Mesendoderm (in vitro differentiated cells): Measurements from ENCODE around the gene COA1.
"Not testable (repeated sequence)": the region's sequence is repeated elsewhere in the genome, so short reads cannot be mapped to it uniquely, and the experiment has no call there.

Source experiments
- DNase-seq: peaks from one replicate; pipeline ENCODE4 v3.0.0; 2013
- H2AK5ac ChIP-seq: 2 replicates; pipeline ENCODE4 v1.6.1; 2013; ENCODE audit warnings: low read length, inconsistent platforms
- H2BK120ac ChIP-seq: 2 replicates; pipeline ENCODE4 v1.6.1; 2013; ENCODE audit warnings: low read depth, mild to moderate bottlenecking, low read length, moderate library complexity, mixed read lengths
- H2BK15ac ChIP-seq: replicated peaks from 2 replicates; pipeline ENCODE4 v1.6.1; 2013; ENCODE audit warnings: low read depth, mild to moderate bottlenecking, moderate library complexity
- H2BK5ac ChIP-seq: 2 replicates; pipeline ENCODE4 v1.6.1; 2013; ENCODE audit warnings: low read length, inconsistent platforms
- H3K18ac ChIP-seq: 2 replicates; pipeline ENCODE4 v1.6.1; 2013; ENCODE audit warnings: mild to moderate bottlenecking, low read length, mixed read lengths
- H3K23ac ChIP-seq: one replicate; pipeline ENCODE4 v1.6.1; 2013; ENCODE audit warnings: low read length
- H3K27ac ChIP-seq: 2 replicates; pipeline ENCODE4 v1.5.1; 2013; ENCODE audit warnings: low read depth, mild to moderate bottlenecking, inconsistent platforms, low read length, moderate library complexity
- H3K27me3 ChIP-seq: 2 replicates; pipeline ENCODE4 v1.6.1; 2013; ENCODE audit warnings: low read length, control low read depth, mild to moderate bottlenecking, inconsistent platforms; ENCODE audit not compliant: insufficient read depth, poor library complexity
- H3K36me3 ChIP-seq: 2 replicates; pipeline ENCODE4 v1.6.1; 2013; ENCODE audit warnings: low read length, inconsistent platforms; ENCODE audit not compliant: control insufficient read depth, insufficient read depth
- H3K4ac ChIP-seq: one replicate; pipeline ENCODE4 v1.6.1; 2013; ENCODE audit warnings: low read depth, mild to moderate bottlenecking, low read length, moderate library complexity
- H3K4me1 ChIP-seq: 2 replicates; pipeline ENCODE4 v1.6.1; 2013; ENCODE audit warnings: low read depth, low read length, inconsistent platforms; ENCODE audit not compliant: control insufficient read depth
- H3K4me2 ChIP-seq: 2 replicates; pipeline ENCODE4 v1.6.1; 2013; ENCODE audit warnings: low read length
- H3K4me3 ChIP-seq: 2 replicates; pipeline ENCODE4 v1.5.1; 2013; ENCODE audit warnings: mild to moderate bottlenecking, low read length
- H3K56ac ChIP-seq: one replicate; pipeline ENCODE4 v1.6.1; 2013; ENCODE audit warnings: low read length
- H3K79me1 ChIP-seq: 2 replicates; pipeline ENCODE4 v1.6.1; 2013; ENCODE audit warnings: low read length, inconsistent platforms
- H3K79me2 ChIP-seq: 2 replicates; pipeline ENCODE4 v1.6.1; 2013; ENCODE audit warnings: mild to moderate bottlenecking, low read length; ENCODE audit not compliant: control insufficient read depth, insufficient read depth
- H3K9ac ChIP-seq: 2 replicates; pipeline ENCODE4 v1.6.1; 2013; ENCODE audit warnings: low read length, inconsistent platforms
- H4K5ac ChIP-seq: one replicate; pipeline ENCODE4 v1.6.1; 2013; ENCODE audit warnings: low read length
- H4K8ac ChIP-seq: one replicate; pipeline ENCODE4 v1.6.1; 2013; ENCODE audit warnings: low read depth, mild to moderate bottlenecking, control low read depth, low read length, moderate library complexity
- WGBS: extraction: QIAGEN DNeasy Blood & Tissue Kit; methylation state at CpG from one replicate; pipeline ENCODE4 v1.1.7; 2013; ENCODE audit warnings: low lambda C conversion rate, missing lambda C conversion rate; ENCODE audit not compliant: insufficient coverage; ENCODE audit errors: extremely low coverage; 5-methylcytosine and 5-hydroxymethylcytosine counted together

Gene COA1

GRCh38 chr7:43631559-43631958, 97.8 kb downstream of the COA1 start:
- no peak overlapping the region for H3K4me3 ChIP-seq
- peaks cover 5% of the 10 kb centered on the region for H3K36me3 ChIP-seq
- H3K23ac ChIP-seq = no peak overlapping the region
- no peak overlapping the region for H2BK15ac ChIP-seq
- H2BK5ac ChIP-seq = no peak overlapping the region
- no peak for DNase-seq
- no peak overlapping the region for H3K4ac ChIP-seq
- no peak overlapping the region for H3K56ac ChIP-seq
- no peak overlapping the region for H3K9ac ChIP-seq
- H2AK5ac ChIP-seq = no peak overlapping the region
- H3K4me1 ChIP-seq = no peaks in the 10 kb centered on the region
- no peak overlapping the region for H2BK120ac ChIP-seq
- no peak overlapping the region for H3K27ac ChIP-seq
- H3K4me2 ChIP-seq = no peak overlapping the region
- H3K27me3 ChIP-seq = no peaks in the 10 kb centered on the region
- no CpG with 5 or more reads among the region's 2 CpGs for WGBS
- no peak overlapping the region for H4K8ac ChIP-seq
- H3K18ac ChIP-seq = no peak overlapping the region
- no peaks in the 10 kb centered on the region for H3K79me2 ChIP-seq
- H3K79me1 ChIP-seq = no peaks in the 10 kb centered on the region
- no peak overlapping the region for H4K5ac ChIP-seq

- no peak overlapping the region for H2BK15ac ChIP-seq
- no peak overlapping the region for H2BK5ac ChIP-seq
- no peaks in the 10 kb centered on the region for H3K4me1 ChIP-seq
- H4K5ac ChIP-seq = no peak overlapping the region
- H2BK120ac ChIP-seq = no peak overlapping the region
- no peaks in the 10 kb centered on the region for H3K27me3 ChIP-seq
- H3K56ac ChIP-seq = no peak overlapping the region
- no peaks in the 10 kb centered on the region for H3K79me1 ChIP-seq
- no peak overlapping the region for H3K23ac ChIP-seq
- H3K18ac ChIP-seq = no peak overlapping the region
- no CpG with 5 or more reads among the region's 3 CpGs for WGBS
- DNase-seq = no peak
- no peaks in the 10 kb centered on the region for H3K79me2 ChIP-seq
- H3K4ac ChIP-seq = no peak overlapping the region
- no peak overlapping the region for H3K27ac ChIP-seq
- H3K4me2 ChIP-seq = no peak overlapping the region
- peaks cover 5% of the 10 kb centered on the region for H3K36me3 ChIP-seq
- no peak overlapping the region for H4K8ac ChIP-seq
- H3K9ac ChIP-seq = no peak overlapping the region
- H2AK5ac ChIP-seq = no peak overlapping the region
- no peak overlapping the region for H3K4me3 ChIP-seq
Observed at GRCh38 chr7:43630482-43630881, 98.8 kb downstream of the COA1 start.

DNA sequence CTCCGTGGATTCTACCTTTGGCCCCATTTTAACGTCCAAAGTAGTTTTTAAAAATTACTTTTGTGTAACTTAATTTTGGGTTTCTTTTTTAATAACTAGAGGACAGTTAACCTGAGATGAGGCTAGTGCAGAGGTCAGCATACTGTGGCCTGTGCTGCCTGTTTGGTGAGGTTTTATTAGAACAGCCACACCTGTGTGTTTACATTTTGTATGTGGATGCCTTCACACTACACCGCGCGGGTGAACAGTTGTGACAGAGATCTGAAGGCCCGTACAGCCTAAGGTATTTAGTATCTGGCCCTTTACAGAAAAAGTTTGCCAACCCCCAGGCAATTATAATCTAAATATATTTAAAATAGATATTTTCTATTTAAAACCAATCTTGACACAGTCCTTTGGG, 99.5 kb downstream of the COA1 start:
- H2BK15ac ChIP-seq = no peak overlapping the region
- H3K4ac ChIP-seq = no peak overlapping the region
- H4K8ac ChIP-seq = no peak overlapping the region
- H3K9ac ChIP-seq = no peak overlapping the region
- H3K4me1 ChIP-seq = no peaks in the 10 kb centered on the region
- H2BK120ac ChIP-seq = no peak overlapping the region
- no peak overlapping the region for H2BK5ac ChIP-seq
- no peaks in the 10 kb centered on the region for H3K79me1 ChIP-seq
- no peak for DNase-seq
- H3K79me2 ChIP-seq = no peaks in the 10 kb centered on the region
- no peak overlapping the region for H3K56ac ChIP-seq
- no peak overlapping the region for H3K4me2 ChIP-seq
- H3K27me3 ChIP-seq = no peaks in the 10 kb centered on the region
- no peak overlapping the region for H3K4me3 ChIP-seq
- no CpG with 5 or more reads among the region's 6 CpGs for WGBS
- H3K18ac ChIP-seq = no peak overlapping the region
- H3K23ac ChIP-seq = no peak overlapping the region
- H3K36me3 ChIP-seq = peaks cover 3% of the 10 kb centered on the region
- no peak overlapping the region for H2AK5ac ChIP-seq
- H4K5ac ChIP-seq = no peak overlapping the region
- H3K27ac ChIP-seq = no peak overlapping the region

GRCh38 chr7:43628431-43628830, 100.9 kb downstream of the COA1 start:
- H3K56ac ChIP-seq = no peak overlapping the region
- no peak overlapping the region for H2AK5ac ChIP-seq
- DNase-seq = no peak

DNA sequence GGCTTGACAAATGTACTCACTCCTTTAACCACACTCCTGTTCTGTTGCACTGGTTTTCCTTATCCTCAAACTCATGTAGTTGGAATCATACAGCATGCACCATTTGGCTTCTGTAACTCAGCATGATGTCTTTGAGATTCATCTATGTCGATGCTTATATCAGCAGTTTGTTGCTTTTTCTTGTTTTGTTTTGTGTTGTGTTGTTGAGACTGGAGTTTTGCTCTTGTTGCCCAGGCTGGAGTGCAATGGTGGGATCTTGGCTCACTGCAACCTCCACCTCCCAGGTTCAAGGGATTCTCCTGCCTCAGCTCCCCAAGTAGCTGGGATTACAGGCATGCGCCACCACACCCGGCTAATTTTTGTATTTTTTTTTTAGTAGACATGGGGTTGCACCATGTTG, 101.5 kb downstream of the COA1 start:
- not testable (repeated sequence) for H3K4me3 ChIP-seq, H3K18ac ChIP-seq, H3K56ac ChIP-seq, H3K27me3 ChIP-seq, H3K4ac ChIP-seq, H3K79me1 ChIP-seq, H3K27ac ChIP-seq, H2AK5ac ChIP-seq, H4K8ac ChIP-seq, H3K4me1 ChIP-seq, H2BK5ac ChIP-seq, H2BK120ac ChIP-seq, H3K9ac ChIP-seq, H2BK15ac ChIP-seq, H3K23ac ChIP-seq, H3K36me3 ChIP-seq, H3K79me2 ChIP-seq, H3K4me2 ChIP-seq, H4K5ac ChIP-seq, DNase-seq
- no CpG with 5 or more reads among the region's 3 CpGs for WGBS

More at GRCh38 chr7:43628431-43628830, 100.9 kb downstream of the COA1 start:
- no CpG with 5 or more reads among the region's 2 CpGs for WGBS
- H3K4ac ChIP-seq = no peak overlapping the region
- H3K9ac ChIP-seq = no peak overlapping the region
- H3K18ac ChIP-seq = no peak overlapping the region
- H4K8ac ChIP-seq = no peak overlapping the region
- no peak overlapping the region for H2BK15ac ChIP-seq
- H4K5ac ChIP-seq = no peak overlapping the region
- no peak overlapping the region for H3K23ac ChIP-seq
- no peaks in the 10 kb centered on the region for H3K27me3 ChIP-seq
- no peak overlapping the region for H2BK120ac ChIP-seq
- peaks cover 2% of the 10 kb centered on the region for H3K36me3 ChIP-seq
- no peak overlapping the region for H2BK5ac ChIP-seq
- H3K4me2 ChIP-seq = no peak overlapping the region
- H3K4me3 ChIP-seq = no peak overlapping the region
- no peaks in the 10 kb centered on the region for H3K79me1 ChIP-seq
- no peaks in the 10 kb centered on the region for H3K4me1 ChIP-seq
- H3K27ac ChIP-seq = no peak overlapping the region
- H3K79me2 ChIP-seq = no peaks in the 10 kb centered on the region

- Histone ChIP-seq H3K36me3 (peaks cover 2% of the 10 kb centered on the region), H3K4me3 (no peak overlapping the region)
Observed at GRCh38 chr7:43626695-43627094, 102.6 kb downstream of the COA1 start.

More at GRCh38 chr7:43626695-43627094, 102.6 kb downstream of the COA1 start:
- Histone ChIP-seq H4K8ac (no peak overlapping the region), H2BK5ac (no peak overlapping the region), H3K27ac (no peak overlapping the region), H3K4ac (no peak overlapping the region), H2BK15ac (no peak overlapping the region), H3K79me1 (no peaks in the 10 kb centered on the region), H2BK120ac (no peak overlapping the region), H3K9ac (no peak overlapping the region), H3K56ac (no peak overlapping the region), H4K5ac (no peak overlapping the region), H2AK5ac (no peak overlapping the region), H3K4me2 (no peak overlapping the region), H3K4me1 (no peaks in the 10 kb centered on the region), H3K23ac (no peak overlapping the region), H3K18ac (no peak overlapping the region), H3K79me2 (no peaks in the 10 kb centered on the region), H3K27me3 (no peaks in the 10 kb centered on the region)
- WGBS = no CpG with 5 or more reads among the region's 2 CpGs
- no peak for DNase-seq
